ENCODE results near the gene PHACTR3. TPM values are rescaled to one million over a fixed set of nuclear protein-coding genes. Genes with fewer than 3 reads are reported as not detected.

Gene PHACTR3
- total RNA-seq, 1 donor: under 0.01 TPM

DNA sequence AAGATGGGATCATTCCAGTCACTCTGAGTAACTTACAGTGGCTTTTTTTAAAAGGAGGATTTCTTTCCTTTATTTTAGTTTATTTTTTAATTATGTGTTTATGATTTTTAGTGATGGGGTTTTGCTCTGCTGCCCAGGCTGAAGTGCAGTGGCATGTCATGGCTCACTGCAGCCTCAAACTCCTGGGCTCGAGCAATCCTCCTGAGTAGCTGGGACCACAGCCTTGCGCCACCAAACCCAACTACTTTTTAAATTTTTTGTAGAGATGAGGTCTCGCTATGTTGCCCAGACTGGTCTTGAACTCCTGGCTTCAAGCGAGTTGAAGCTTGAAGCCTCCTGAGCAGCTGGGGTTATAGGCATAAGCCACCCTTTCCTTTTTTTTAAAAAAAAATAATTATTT is 31.8 kb upstream of the PHACTR3 start:
- DNase-seq (ENCODE audit: low read depth in 2 of 3, low spot score in 2 of 3): no peak

DNA sequence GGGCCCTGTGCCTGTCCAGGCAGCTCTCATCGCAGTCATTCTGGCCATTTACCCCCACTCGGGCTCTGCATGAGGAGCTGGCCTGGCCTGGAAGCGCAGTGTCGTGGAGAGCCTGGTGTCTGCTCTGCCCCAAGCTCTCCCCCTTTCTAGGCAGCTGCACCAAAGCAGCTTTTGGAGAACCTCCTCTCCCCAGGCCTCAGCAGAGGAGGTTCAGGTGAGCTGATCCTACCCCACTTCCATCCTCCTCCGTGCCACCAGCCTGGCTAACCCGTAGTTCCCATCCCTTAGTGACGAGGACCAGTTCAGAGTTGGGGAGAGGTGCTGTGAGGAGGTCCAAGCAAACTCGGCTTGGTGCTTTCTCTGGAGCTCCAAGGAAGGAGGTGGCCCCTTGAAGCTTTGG is 30.5 kb upstream of the PHACTR3 start:
- no peak for DNase-seq (ENCODE audit: low read depth in 2 of 3, low spot score in 2 of 3)

- DNase-seq (ENCODE audit: low read depth in 2 of 3, low spot score in 2 of 3): no peak
Measured at GRCh38 chr20:59574308-59574707, 30.0 kb upstream of the PHACTR3 start.

DNA sequence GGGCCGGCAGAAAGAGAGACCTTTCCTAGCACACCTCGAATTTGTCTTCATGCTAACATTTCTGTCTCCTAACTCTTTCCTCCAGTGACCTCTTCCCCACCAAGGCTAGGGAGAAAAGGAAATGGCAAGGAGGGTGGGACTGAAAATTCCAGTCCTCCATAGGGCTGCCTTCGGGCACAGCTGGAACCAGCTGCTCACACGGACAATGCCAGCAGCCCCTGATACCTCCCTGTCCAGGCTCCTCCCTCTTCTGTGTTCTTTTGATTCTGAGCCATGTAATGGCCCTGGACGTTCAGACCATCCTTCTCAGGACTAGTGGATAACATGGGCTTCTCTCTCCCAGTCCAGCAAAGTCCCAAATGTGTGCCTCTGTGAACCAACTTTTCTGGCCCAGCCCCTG is 29.1 kb upstream of the PHACTR3 start:
- DNase-seq (ENCODE audit: low read depth in 2 of 3, low spot score in 2 of 3): no peak

DNA sequence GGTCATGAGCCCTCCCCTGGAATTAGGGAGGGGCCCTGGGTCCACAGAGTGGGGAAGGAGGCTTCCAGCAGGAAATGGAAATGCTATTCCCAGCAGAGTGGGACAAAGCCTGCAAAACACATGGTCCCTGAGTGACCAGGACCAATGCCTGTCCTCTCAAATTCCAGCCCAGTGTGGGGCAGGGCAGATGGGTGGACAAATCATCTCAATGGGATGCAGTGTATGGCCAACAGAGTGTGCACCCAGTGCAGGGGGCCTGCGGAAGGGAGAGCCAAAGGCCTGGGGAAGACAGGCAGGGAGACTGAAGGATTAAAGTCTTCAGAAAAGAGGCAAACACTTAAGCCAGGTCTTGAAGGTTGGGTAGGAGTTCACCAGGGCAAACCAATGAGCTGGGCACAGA is 28.7 kb upstream of the PHACTR3 start:
- DNase-seq (ENCODE audit: low read depth in 2 of 3, low spot score in 2 of 3): no peak

DNA sequence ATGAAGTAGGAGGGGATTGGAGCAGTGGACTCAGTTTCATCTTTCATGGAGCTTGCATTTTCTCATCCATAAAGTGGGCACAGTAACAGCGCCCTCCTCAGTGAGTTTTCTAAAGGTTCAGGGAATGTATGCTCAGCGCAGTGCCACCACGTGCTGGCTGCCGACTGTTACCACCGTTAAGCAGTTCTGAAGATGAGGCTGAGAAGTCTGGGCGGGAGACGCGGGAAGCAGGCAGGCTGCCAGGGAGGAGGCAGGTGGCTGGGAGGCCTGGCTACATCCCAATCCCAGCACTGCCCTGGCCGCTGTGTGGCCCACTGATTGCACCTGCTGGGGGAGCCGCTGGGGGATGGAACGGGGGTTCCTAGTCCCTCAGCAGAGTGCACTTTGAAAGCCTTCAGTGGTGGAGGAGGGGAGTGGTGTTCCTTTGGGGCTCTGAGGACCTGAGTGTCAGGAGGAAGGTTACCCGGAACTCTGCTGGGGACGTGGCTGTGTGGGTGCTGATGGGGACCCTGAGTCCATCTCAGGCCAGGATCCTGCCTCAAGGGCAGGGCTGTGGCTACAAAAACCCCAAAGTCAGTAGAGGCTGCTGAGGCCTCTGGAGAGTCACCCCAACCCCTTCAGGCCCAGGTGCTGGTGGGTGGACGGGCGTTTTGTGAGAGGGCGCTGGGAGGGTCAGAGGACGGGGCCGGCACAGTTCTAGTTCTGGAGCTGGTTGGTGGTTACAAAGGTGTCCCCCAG is 28.0 kb upstream of the PHACTR3 start:
- no peak for DNase-seq (ENCODE audit: low read depth in 2 of 3, low spot score in 2 of 3)

- no peak for DNase-seq (ENCODE audit: low read depth in 2 of 3, low spot score in 2 of 3)
Measured at GRCh38 chr20:59577037-59577808, 27.1 kb upstream of the PHACTR3 start.

DNA sequence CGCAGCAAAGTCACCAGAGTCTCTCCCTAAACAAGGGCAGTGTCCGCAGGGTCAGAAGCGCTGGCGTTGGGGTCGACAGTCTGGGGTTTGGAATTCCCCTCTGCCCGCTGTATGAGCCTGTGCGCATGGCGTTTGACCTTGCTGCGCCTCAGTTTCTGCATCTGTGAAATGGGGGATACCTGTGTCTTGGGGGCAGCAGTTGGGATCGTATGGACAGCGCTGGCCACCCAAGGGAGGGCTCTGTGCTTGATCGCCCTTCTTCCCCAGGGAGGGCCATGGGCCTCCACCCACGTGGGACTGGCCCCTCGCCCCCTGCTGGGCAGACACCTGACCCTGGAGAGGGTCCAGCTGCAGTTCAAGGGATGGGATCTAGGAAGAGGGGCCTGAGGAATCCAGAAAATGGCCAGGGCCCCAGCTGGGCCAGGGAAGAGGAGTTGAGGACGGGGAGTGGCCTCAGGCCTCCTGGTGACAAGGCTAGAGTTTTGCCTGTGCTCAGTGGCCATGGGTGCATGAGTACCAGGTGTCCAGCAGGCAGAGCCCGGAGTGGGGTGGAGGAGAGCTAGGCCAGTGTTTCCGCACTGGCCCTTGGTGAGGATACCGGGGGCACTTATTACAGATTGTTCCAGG is 26.4 kb upstream of the PHACTR3 start:
- no peak for DNase-seq (ENCODE audit: low read depth in 2 of 3, low spot score in 2 of 3)

GRCh38 chr20:59578436-59579403 is 25.6 kb upstream of the PHACTR3 start:
- no peak for DNase-seq (ENCODE audit: low read depth in 2 of 3, low spot score in 2 of 3)

GRCh38 chr20:59579404-59580145 is 24.8 kb upstream of the PHACTR3 start:
- DNase-seq (ENCODE audit: low read depth in 2 of 3, low spot score in 2 of 3): no peak

DNA sequence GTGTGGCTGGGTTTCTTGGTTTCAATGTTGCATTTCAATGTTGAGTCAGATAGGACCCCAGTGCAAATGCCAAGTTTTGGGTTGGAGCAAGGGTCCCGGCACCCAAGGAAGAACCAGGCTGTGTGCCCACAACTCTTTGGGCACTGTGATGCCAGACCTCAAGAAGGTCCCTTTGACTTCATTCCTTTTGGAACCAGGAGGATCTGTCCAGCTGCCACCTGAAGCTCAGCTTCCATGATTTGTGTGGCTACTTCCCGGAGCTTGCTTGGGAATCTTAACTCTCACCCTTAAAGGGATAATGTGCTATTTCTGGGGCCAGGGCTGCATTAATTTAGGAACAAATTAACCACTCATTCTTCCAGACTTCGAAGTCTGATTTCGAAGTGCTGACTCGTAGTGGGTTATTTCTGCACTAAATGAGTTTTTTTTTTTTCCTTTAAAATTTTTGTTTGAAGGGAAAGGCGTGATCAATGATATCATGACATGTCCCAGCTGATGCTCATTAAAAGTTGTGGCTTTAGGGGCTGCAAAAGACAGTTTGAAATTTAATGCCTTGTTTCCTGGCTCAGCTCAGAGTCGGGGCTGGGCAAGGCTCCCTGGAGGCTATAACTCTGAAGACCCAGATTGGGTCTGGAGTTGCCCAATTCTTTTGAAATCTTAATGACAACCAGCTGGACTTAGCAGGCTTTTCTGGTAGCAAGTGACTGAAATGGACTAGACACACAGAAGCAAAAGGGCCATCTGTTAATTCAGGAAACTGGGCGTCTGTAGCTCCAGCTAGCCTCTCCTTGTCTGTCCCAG is 24.0 kb upstream of the PHACTR3 start:
- no peak for DNase-seq (ENCODE audit: low read depth in 2 of 3, low spot score in 2 of 3)

DNA sequence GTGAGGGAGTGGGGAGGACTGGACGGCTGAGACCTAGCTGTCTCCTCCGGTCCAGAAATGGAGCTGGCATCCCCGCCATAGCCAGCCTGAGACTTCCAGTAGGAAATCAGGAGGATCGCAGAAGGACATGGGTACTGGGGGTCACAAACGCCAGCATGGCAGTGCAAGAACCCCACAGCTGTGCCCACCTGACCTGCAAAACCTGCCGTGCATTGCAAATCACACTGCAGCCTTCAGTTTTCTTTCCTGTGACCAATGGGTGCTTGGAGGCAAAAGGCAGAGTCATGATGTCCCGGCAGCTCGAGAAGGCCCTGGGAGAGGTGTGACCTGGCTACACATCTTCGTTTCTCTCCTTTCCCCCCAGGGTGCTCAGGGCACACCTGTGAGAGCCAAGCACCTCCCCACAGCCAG is 23.3 kb upstream of the PHACTR3 start:
- no peak for DNase-seq (ENCODE audit: low read depth in 2 of 3, low spot score in 2 of 3)

GRCh38 chr20:59581993-59582679 is 22.2 kb upstream of the PHACTR3 start:
- no peak for DNase-seq (ENCODE audit: low read depth in 2 of 3, low spot score in 2 of 3)

GRCh38 chr20:59583428-59584277 is 20.7 kb upstream of the PHACTR3 start:
- DNase-seq (ENCODE audit: low read depth in 2 of 3, low spot score in 2 of 3): no peak

DNA sequence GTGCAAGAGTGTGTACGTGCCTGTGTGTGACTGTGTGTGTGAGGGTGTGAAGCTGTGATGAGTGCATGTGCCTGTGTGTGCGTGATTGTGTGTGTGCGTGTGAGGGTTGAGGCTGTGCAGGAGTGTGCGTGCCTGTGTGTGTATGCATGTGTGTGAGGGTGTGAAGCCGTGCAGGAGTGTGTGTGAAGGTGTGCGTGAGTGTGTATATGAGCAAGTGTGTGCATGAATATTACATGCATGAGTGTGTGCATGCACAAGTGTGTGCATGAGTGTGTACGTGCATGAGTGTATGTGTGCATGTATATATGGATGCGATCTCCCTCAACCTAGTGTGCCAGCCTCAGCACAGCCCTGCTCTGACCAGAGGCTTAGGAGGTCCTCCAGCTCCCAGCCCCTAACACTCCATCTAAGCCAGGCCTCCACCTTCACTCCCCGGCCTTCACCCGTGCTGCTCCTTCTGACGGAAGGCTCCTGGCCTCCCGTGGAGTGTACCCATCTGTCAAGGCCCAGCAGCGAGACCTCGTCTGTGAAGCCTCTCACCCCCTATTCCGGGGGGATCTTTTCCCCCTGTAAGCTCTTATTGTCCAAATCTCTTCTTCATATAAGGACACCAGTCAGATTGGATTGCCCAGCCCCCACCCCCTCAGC is 19.9 kb upstream of the PHACTR3 start:
- DNase-seq (ENCODE audit: low read depth in 2 of 3, low spot score in 2 of 3): no peak

DNA sequence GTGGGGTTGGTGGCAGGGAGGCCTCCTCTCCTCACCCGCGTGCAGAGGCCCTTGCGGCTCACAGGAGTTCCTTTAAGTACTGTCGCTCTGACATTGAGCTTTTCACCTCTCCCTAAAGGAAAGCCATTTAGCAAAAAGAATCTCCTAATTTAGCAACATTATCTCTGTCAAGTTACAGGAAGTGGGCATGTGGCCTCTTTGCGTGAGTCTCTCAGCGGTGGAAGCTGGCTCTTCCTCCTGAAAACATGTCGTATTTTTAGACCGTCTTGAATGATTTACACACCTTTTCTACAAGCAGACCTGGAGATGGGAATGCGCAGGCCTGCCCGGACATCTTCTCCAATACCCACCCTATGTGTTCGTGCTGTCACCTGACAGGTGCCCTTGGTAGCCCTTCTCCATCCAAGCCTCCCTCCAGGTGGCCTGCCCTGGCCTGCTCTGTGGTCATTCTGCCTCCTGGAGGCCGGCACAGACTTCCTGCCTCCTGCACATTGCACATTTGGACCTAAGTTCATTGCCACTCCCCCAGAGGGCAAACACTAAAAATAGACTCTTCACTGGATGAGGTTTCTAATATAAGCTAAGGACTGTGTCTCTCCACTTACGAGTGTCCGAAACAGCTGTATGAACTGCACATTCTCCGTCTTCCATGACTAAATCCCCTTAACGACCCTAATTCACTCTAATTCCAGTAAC is 18.5 kb upstream of the PHACTR3 start:
- no peak for DNase-seq (ENCODE audit: low read depth in 2 of 3, low spot score in 2 of 3)

DNA sequence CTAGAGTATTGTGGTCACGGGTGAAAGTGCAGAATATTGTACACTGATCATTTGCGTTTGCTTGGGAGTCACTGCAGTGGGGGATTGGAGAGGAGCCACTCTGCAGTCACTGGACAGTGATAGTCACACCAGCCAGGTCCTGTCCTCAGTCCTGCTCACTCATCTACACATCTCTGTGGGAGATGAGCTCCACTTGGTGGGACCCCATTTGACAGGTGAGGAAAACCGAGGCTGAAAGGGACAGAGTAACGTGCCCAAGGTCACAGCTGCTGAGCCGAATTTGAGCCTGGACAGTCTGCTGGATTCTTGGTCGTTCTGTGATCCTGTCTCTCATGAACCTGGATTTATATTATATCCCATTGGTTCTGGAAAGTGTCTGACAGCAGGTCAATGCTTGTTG is 17.7 kb upstream of the PHACTR3 start:
- DNase-seq (ENCODE audit: low read depth in 2 of 3, low spot score in 2 of 3): no peak
